ENCODE measurements around the gene HSP90B1.

- TF ChIP-seq CTCF (IDR thresholded peaks at IDR 0.05), result no peak
- TF ChIP-seq POLR2A (IDR thresholded peaks at IDR 0.05), result no peak
Observed at GRCh38 chr12:103956509-103957027, 26.4 kb downstream of the HSP90B1 start.

Measured in heart left ventricle (tissue), 13 donors.